Stomach (tissue), 4 donors: ENCODE measurements around the gene NINL.

Experiments
- CTCF ChIP-seq, 7 experiments: fragments of 450-650 bp in 4 of 7; fragments of 200-600 bp in 3 of 7; sonication (generic) in 3 of 7; IDR thresholded peaks; one replicate each; pipeline ENCODE4 v1.5.1; 2016 to 2019; ENCODE audit warnings: antibody characterized with exemption in 7 of 7, control low read depth in 2 of 7, mild to moderate bottlenecking in 1 of 7
- EP300 ChIP-seq: sonication (generic); formaldehyde crosslinking; IDR thresholded peaks from one replicate; pipeline ENCODE4 v1.6.1; 2017; ENCODE audit warnings: antibody characterized with exemption
- POLR2A ChIP-seq, 4 donors: fragments of 450-650 bp; IDR thresholded peaks; one replicate each; pipeline ENCODE4 v1.6.1; 2016; ENCODE audit warnings: antibody characterized with exemption in 4 of 4, control low read depth in 2 of 4, mild to moderate bottlenecking in 1 of 4, moderate library complexity in 1 of 4
- POLR2AphosphoS5 ChIP-seq, 3 donors: sonication (generic); formaldehyde crosslinking; IDR thresholded peaks; one replicate each; pipeline ENCODE4 v1.6.1; 2016; ENCODE audit warnings: antibody characterized with exemption in 3 of 3

GRCh38 chr20:25549172-25549773 is 36.1 kb downstream of the NINL start:
- TF ChIP-seq CTCF (IDR thresholded peaks at IDR 0.05) (no peak), POLR2AphosphoS5 (IDR thresholded peaks at IDR 0.05) (no peak), EP300 (no peak), POLR2A (IDR thresholded peaks at IDR 0.05) (no peak)
